DND-41 (cell line): ENCODE measurements around the gene SLC16A10.

Experiments
- CTCF ChIP-seq: IDR thresholded peaks from 2 replicates; pipeline ENCODE4 v1.5.1; 2012; ENCODE audit warnings: borderline replicate concordance, low read length, moderate library complexity, mild to moderate bottlenecking; ENCODE audit not compliant: poor library complexity, severe bottlenecking; ENCODE audit errors: extremely low read depth
- EZH2 ChIP-seq: IDR thresholded peaks from 3 replicates; pipeline ENCODE4 v1.6.1; 2012; ENCODE audit warnings: borderline replicate concordance, low read depth, mild to moderate bottlenecking, moderate library complexity, low read length, inconsistent platforms; ENCODE audit not compliant: severe bottlenecking

GRCh38 chr6:111124406-111124805, 37.1 kb downstream of the SLC16A10 start:
- TF ChIP-seq CTCF (no peak), EZH2 (no peak)
